AG09309 (cell line): ENCODE data around the gene STK11IP.

Source experiments
- DNase-seq: peaks from one replicate; pipeline ENCODE4 v3.0.0-alpha.2; 2010; ENCODE audit warnings: low read depth
- H3K4me3 ChIP-seq: 2 replicates; pipeline ENCODE4 v1.5.1; 2011; ENCODE audit warnings: mild to moderate bottlenecking, low read depth, low read length, moderate library complexity; ENCODE audit not compliant: control insufficient read depth
- TF ChIP-seq, protein P1 (sequence below): IDR thresholded peaks from 2 replicates; pipeline ENCODE4 v1.5.1; 2011; ENCODE audit warnings: mild to moderate bottlenecking, low read depth, low read length, inconsistent platforms; ENCODE audit not compliant: insufficient read depth, control insufficient read depth; ENCODE audit errors: missing control alignments

The STK11IP gene

DNA sequence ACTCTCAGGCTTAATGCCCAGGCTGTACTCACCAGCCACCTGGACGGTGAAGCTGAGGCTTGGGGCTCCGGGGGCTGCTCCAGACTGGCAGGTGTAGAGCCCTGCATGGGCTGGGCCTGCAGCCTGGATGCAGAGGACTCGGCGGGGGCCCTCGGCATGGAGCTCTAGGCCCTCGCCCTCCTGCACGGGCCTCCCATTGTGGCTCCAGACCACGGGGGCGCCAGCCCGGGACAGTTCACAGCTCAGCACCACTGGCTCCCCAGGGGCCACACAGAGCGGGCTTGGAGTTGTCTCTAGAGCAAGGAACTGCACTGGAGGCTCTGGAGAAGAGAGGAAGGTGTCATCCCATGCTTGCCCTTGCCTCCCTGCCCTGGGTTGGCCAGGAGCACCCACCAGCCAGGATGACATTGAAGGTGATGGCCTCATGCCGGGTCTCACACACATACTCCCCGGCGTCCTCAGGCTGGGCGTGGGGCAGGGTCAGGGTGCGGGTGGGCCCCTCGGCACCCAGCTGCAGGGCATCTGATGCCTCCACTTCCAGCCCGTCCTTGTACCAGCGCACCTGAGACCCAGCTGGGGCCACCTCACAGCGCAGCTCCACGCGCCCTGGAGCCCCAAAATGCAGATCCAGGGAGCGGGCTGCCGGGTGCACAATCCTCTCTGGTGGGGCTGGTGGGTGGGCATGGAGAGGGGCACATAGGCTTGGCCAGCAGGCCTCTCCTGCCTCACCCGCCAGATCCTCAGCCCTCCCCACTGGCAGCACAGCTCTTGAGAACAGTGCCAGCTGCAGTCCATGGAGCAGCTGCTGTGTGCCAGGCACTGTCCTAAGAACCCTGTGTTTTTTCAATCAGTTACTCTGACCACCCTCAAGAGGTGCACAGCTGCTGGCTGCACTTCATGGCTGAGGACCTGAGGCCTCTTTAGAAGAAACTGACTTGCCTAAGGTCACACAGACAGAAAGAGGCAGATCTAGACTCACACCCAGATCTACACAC is 39.6 kb upstream of the STK11IP start:
- TF ChIP-seq, protein P1, sequence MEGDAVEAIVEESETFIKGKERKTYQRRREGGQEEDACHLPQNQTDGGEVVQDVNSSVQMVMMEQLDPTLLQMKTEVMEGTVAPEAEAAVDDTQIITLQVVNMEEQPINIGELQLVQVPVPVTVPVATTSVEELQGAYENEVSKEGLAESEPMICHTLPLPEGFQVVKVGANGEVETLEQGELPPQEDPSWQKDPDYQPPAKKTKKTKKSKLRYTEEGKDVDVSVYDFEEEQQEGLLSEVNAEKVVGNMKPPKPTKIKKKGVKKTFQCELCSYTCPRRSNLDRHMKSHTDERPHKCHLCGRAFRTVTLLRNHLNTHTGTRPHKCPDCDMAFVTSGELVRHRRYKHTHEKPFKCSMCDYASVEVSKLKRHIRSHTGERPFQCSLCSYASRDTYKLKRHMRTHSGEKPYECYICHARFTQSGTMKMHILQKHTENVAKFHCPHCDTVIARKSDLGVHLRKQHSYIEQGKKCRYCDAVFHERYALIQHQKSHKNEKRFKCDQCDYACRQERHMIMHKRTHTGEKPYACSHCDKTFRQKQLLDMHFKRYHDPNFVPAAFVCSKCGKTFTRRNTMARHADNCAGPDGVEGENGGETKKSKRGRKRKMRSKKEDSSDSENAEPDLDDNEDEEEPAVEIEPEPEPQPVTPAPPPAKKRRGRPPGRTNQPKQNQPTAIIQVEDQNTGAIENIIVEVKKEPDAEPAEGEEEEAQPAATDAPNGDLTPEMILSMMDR = no peak
- DNase-seq = no peak
- no peak overlapping the region for H3K4me3 ChIP-seq

DNA sequence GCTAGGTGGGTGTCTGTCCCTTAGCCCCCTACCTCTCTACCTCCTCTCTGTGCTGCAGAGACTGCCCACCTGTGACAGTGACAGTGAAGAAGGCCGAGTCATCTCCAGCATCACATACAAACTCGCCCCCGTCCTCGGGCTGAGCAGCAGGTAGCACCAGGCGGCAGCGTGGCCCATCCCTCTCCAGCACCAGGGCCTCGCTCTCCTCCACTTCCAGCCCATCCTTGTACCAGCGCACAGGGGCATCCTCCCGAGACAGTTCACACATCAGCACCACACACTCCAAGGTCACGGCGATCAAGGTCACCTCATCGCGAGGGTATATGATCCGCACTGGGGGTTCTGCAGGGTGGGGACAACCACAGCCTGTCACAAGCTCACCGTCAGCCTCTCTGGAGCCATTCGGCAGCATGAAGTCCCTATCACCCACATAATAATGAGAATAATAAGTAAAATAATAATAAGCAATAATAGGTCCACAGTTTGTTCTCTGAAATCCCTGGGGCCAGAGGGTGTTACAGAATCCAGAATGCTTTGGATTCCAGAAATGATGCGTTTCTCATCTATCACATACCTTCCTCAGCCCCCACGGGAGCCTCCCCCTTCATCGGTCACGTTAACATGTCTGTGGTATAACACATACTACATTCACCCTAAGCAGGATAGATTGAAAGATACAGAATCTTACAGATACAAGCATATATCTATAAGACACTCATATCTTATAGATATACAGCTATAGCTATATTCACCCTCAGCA is 38.3 kb upstream of the STK11IP start:
- no peak overlapping the region for H3K4me3 ChIP-seq
- no peak for DNase-seq
- TF ChIP-seq, protein P1 = no peak

DNA sequence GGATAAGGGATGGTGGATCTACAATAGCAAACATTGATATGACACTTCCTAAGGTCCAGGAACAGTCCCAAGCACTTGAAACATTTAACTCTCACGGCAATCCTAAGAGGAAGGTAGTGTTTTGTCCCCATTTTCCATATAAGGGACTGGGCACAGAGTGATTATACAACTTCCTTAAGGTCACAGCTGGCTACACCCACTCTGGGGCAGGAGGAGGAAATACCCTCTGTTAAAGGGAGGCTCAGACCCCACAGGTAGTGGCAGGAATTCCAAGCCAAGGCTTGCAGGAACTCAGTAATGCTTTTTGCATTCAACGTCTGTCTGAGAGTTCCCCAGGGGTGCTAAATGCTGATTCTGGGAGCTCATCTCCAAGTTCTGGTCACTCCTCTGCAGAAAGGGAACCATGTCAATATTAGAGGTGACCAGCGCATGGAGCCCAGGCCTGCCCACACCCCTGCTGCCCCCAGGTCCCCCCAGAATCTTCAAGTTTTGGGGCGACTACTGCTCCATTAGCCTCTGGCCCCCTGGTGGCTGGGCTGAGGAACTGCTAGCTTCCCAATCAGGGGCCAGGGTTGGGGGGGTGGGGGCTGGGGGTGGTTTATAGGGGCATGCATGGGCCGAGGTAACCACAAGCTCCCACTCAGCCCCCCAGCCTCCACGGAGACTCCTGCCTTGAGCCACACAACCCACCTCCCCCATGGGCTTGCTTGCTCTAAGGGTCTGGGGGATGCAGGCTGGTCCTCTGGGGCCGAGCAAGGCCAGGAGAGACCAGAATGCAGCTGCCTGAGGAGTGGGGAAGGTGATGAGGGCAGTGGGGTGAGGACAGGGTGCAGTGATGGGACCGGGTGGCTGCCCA is 37.4 kb upstream of the STK11IP start:
- DNase-seq = no peak
- TF ChIP-seq, protein P1 = peak; percentile 70
- H3K4me3 ChIP-seq = no peak overlapping the region

DNA sequence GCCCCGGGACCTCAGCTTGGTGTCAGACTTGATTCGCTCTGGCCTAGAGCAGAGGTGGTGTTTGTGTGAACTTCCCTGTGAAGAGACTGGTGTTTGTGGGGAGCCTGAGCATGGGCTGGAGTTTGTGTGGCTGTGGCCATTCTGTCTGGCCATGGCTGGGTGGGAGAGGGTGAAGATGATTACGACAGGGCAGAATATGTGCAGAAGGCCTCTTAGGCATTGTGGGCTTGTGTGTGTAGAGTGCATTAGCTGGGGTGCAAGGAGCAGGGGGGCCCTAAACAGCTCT is 36.8 kb upstream of the STK11IP start:
- H3K4me3 ChIP-seq = no peak overlapping the region
- DNase-seq = no peak
- TF ChIP-seq, protein P1 = no peak

DNA sequence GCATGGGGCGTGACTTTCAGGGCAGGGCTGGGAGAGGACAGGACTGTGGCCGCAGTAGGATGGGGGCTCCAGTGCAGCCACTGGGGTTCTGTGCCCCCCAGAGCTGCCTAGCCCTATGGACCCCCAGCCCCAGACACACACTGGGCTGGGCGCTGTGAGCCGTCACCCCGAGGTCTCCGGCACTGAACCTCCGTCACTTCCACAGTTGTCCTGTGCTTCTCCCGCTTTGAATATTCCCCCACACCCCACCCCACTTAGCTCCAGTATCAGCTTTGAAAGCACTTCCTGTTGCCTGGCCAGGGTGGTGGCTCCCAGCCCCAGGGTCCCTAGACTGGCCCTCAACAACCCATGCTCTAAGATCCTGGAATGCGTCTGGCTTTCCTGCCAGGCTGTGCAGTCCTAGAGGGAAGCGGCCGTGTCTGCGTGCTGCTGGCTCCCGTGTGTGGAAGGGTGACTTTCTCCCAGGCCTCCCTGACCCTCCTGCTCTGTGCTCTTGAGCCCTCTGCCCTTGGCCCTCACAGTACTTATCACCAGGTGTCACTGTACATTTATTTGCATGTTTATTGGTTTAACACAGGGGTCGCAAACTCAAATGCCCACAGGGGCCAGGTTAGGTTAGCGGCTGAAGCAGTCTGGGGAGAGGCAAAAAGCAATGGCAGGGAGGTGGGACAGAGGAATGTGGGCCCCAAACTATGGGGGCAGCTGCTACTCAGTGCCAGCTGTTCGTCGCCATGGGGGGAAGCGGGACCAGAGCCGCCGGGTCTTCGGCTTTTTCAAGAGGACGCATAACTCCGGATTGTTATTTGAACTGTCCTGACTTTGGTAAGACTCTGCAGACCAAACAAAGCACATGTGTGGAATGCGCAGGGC is 36.2 kb upstream of the STK11IP start:
- TF ChIP-seq, protein P1 = no peak
- no peak overlapping the region for H3K4me3 ChIP-seq
- DNase-seq = no peak
